Testis (tissue), 3 donors: ENCODE data around the gene ADRB2. TPM values are rescaled to one million over a fixed set of nuclear protein-coding genes. Genes with fewer than 3 reads are reported as not detected.

Experiments
- DNase-seq: peaks from one replicate; pipeline ENCODE4 v3.0.0-alpha.2; 2019
- H3K27ac ChIP-seq, 2 donors: fragments of 200-600 bp; sonication (generic); one replicate each; pipeline ENCODE4 v1.5.1; 2019
- H3K27me3 ChIP-seq: fragments of 200-600 bp; sonication (generic); one replicate; pipeline ENCODE4 v1.5.1; 2019
- H3K36me3 ChIP-seq: fragments of 200-600 bp; sonication (generic); one replicate; pipeline ENCODE4 v1.5.1; 2017; ENCODE audit warnings: low read depth; ENCODE audit errors: missing control alignments
- H3K4me1 ChIP-seq: fragments of 200-600 bp; sonication (generic); one replicate; pipeline ENCODE4 v1.5.1; 2019
- H3K4me3 ChIP-seq, 2 donors: fragments of 200-600 bp; sonication (generic); one replicate each; pipeline ENCODE4 v1.5.1; 2017 to 2019
- H3K9me3 ChIP-seq: fragments of 200-600 bp; sonication (generic); one replicate; pipeline ENCODE4 v1.5.1; 2017
- POLR2A ChIP-seq: fragments of 450-650 bp; IDR thresholded peaks from one replicate; pipeline ENCODE4 v1.6.1; 2017; ENCODE audit warnings: antibody characterized with exemption, mild to moderate bottlenecking, moderate library complexity
- WGBS, 2 donors: methylation state at CpG; one replicate each; pipeline ENCODE4 v1.1.5; 2018; 5-methylcytosine and 5-hydroxymethylcytosine counted together
- intact Hi-C: fragments of 100-400 bp; cut with DNase I; formaldehyde crosslinking; loops from one replicate; pipeline ENCODE4 v1.15.1; 2023; ENCODE audit warnings: low total_unique reads
- polyA plus RNA-seq: library from polyadenylated mRNA; stranded (reverse); fragments of 350-450 nt; fragmentation: Illumina TruSeq; extraction: RNeasy Lipid Tissue Mini Kit (QIAGEN cat#74804); gene quantifications from one replicate; pipeline ENCODE4 v1.2.3, GENCODE V29; 2014; ENCODE audit warnings: low read depth, low replicate concordance; ENCODE audit not compliant: insufficient read depth
- total RNA-seq, 2 donors: library from RNA; depleted of rRNA; stranded (reverse); fragments of >200 nt; gene quantifications; one replicate each; pipeline ENCODE4 v1.2.3, GENCODE V29; 2016
- TF ChIP-seq, protein P1 (sequence below), 3 experiments: fragments of 450-650 bp in 2 of 3; fragments of 200-600 bp in 1 of 3; sonication (generic) in 1 of 3; IDR thresholded peaks; one replicate each; pipeline ENCODE4 v1.5.1; 2016 to 2019; ENCODE audit warnings: antibody characterized with exemption in 3 of 3, mild to moderate bottlenecking in 2 of 3, moderate library complexity in 1 of 3

Gene ADRB2
- total and polyA plus RNA-seq, 3 donors from 2014 or later: 0.76 to 0.93 (median 0.79) TPM

DNA sequence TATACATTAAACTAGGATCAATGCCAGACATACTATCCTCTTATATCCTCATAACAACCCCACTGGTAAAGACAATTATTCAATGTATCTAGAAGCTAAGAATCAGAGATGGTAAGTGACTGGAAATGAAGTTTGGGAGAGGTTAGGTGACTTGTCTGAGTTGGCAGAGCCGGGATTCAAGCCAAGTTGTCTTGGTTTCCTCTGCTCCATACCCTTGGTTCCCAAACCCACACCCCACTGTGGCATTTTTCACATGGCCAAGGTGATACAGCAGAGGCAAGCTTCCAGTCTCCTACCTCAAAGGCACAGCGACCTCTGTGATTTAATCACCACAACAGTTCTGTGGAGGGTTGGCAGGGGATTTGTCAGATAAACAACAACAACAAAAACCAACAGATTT, 34.7 kb upstream of the ADRB2 start:
- TF ChIP-seq POLR2A: no peak
- TF ChIP-seq, protein P1, sequence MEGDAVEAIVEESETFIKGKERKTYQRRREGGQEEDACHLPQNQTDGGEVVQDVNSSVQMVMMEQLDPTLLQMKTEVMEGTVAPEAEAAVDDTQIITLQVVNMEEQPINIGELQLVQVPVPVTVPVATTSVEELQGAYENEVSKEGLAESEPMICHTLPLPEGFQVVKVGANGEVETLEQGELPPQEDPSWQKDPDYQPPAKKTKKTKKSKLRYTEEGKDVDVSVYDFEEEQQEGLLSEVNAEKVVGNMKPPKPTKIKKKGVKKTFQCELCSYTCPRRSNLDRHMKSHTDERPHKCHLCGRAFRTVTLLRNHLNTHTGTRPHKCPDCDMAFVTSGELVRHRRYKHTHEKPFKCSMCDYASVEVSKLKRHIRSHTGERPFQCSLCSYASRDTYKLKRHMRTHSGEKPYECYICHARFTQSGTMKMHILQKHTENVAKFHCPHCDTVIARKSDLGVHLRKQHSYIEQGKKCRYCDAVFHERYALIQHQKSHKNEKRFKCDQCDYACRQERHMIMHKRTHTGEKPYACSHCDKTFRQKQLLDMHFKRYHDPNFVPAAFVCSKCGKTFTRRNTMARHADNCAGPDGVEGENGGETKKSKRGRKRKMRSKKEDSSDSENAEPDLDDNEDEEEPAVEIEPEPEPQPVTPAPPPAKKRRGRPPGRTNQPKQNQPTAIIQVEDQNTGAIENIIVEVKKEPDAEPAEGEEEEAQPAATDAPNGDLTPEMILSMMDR (IDR thresholded peaks at IDR 0.05): no peak
- Histone ChIP-seq H3K4me1 (no peaks in the 10 kb centered on the region), H3K27ac (no peak overlapping the region), H3K27me3 (no peaks in the 10 kb centered on the region), H3K36me3 (no peaks in the 10 kb centered on the region), H3K9me3 (no peaks in the 10 kb centered on the region), H3K4me3 (no peak overlapping the region)
- 89 to 92% methylated on average over 2 of the region's 2 CpGs for WGBS, 2 donors
- intact Hi-C loops: no loop called here
- no peak for DNase-seq

DNA sequence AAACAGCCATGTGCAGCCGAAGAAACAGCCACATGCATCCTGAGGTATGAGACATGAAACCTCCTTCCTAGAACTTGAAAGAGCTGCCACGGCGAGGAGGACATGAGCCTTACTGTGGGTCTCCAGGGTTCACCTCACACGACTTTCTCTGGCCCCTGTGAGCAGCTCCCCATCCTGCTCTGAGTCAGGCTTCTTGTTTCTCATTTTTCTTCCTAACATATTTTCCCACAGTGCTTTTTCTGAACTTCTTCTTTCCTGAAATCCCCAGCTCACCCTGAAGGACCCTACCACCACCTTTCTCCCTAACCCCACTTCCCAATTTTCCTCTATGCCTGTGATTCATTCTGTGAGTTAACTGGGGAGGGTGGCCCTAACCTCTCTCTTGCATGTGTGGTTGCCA, 33.7 kb upstream of the ADRB2 start:
- intact Hi-C loops: no loop called here
- WGBS, 2 donors: 88 to 89% methylated on average over 4 of the region's 4 CpGs
- Histone ChIP-seq H3K4me1 (no peaks in the 10 kb centered on the region), H3K27me3 (no peaks in the 10 kb centered on the region), H3K36me3 (no peaks in the 10 kb centered on the region), H3K27ac (no peak overlapping the region), H3K4me3 (no peak overlapping the region), H3K9me3 (no peaks in the 10 kb centered on the region)
- TF ChIP-seq POLR2A: no peak
- TF ChIP-seq, protein P1 (IDR thresholded peaks at IDR 0.05): no peak
- DNase-seq: no peak

DNA sequence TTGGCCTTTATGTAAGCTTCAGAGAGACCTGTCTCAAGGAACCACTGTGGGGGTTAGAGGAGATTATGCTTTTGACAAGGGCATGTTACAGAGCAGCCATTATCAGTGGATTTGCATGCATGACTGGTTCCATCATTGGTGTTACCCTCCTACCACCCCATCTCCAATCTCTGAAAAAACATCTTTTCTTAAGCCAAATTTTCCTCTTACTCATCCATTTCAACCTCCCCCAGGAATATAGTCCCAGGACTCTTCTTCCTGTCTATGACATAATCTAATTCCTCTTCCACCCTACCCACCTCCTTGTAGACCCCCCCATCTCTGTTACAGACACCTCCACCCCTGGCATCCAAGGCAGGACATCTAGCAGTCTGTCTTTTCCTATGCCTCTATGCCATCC, 33.1 kb upstream of the ADRB2 start:
- DNase-seq: no peak
- intact Hi-C loops: no loop called here
- no peak overlapping the region for H3K4me3 ChIP-seq
- no peaks in the 10 kb centered on the region for H3K4me1 ChIP-seq
- H3K27me3 ChIP-seq: no peaks in the 10 kb centered on the region
- TF ChIP-seq POLR2A: no peak
- TF ChIP-seq, protein P1 (IDR thresholded peaks at IDR 0.05): no peak
- H3K9me3 ChIP-seq: no peaks in the 10 kb centered on the region
- no peak overlapping the region for H3K27ac ChIP-seq
- H3K36me3 ChIP-seq: no peaks in the 10 kb centered on the region

DNA sequence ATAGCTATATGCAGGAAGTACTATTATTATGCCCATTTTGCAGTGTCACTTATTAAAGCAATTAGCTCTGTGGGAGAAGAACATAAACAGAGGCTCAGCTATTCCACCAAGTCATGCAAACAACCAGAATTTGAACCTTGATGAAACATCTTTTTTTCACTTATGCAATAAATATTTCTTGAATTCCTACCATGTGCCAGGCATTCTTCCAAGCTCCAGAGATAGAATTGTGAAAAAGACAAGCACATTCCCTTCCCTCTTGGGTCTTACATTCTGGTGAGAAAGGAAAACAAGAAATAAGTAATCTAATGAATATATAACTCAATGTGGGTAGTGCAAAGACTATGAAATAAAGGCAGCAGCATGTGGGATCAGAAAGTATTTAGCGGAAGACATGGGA, 32.1 kb upstream of the ADRB2 start:
- Histone ChIP-seq H3K4me1 (no peaks in the 10 kb centered on the region), H3K36me3 (no peaks in the 10 kb centered on the region), H3K9me3 (no peaks in the 10 kb centered on the region), H3K27me3 (no peaks in the 10 kb centered on the region), H3K27ac (no peak overlapping the region), H3K4me3 (no peak overlapping the region)
- DNase-seq: no peak
- WGBS, 2 donors: 91 to 93% methylated on average over 1 of the region's 1 CpG
- no peak for TF ChIP-seq POLR2A
- TF ChIP-seq, protein P1 (IDR thresholded peaks at IDR 0.05): no peak
- intact Hi-C loops: no loop called here

DNA sequence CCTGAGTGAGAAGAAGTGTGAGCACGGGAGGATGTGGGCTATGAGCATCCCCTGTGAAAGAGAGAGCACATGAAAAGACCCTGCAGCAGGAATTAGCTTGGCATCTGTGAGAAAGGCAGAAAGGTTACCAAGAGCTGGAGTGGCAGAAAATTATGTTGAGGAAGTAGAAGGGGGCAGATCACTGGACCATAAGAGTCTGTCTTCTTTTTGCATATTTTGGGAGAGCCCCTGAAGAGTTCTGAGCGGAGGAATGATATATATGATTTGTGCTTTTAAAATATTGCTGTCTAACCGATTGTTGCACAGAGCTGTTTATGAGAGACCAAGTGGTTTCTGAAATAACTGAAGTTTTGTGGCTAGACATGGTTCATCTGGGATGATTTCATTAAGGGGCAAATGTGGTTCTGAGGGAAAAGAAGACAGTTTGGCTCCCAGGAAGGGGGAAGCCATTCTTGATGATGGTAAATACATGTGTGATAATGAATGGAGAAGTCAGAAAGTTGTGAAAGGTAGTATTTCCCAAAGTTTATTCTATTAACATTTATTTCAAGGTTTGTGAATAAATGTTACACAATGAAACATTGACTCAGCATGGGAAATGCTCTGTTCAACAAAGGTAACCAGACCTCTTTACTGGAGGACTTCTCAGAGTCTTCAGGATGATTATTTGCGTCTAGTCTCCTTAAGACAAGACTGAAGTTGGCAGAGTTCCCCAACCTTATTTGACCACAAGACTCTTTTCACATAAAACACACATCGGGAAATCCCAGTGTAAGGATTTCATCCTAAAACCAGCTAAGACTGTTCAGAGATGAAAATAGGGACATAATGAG, 31.5 kb upstream of the ADRB2 start:
- TF ChIP-seq POLR2A: no peak
- TF ChIP-seq, protein P1 (IDR thresholded peaks at IDR 0.05): no peak
- WGBS, 2 donors: 79 to 82% methylated on average over 5 of the region's 5 CpGs
- no peak overlapping the region for H3K4me3 ChIP-seq
- no peaks in the 10 kb centered on the region for H3K4me1 ChIP-seq
- H3K36me3 ChIP-seq: no peaks in the 10 kb centered on the region
- intact Hi-C loops: no loop called here
- no peaks in the 10 kb centered on the region for H3K9me3 ChIP-seq
- no peak overlapping the region for H3K27ac ChIP-seq
- DNase-seq: no peak
- no peaks in the 10 kb centered on the region for H3K27me3 ChIP-seq
